Activated T-cell treated with anti-CD3 and anti-CD28 coated beads, Interleukin-2, amount 50 U/mL, for 72 hours (primary cell): ENCODE measurements around the gene SMARCA4. TPM values are rescaled to one million over a fixed set of nuclear protein-coding genes. Genes with fewer than 3 reads are reported as not detected.
A peak's percentile ranks its signal among the peaks of the same experiment; 100 is the strongest.
"Not testable (repeated sequence)": the region's sequence is repeated elsewhere in the genome, so short reads cannot be mapped to it uniquely, and the experiment has no call there.

ENCODE experiments used
- ATAC-seq, 2 donors: fragments of 150-1000 bp; cut with Tn5 transposase; replicated peaks in 1 of 2; 2 replicates each; pipeline ENCODE4 v1.10.0; 2021; ENCODE audit warnings: moderate library complexity in 2 of 2, mild to moderate bottlenecking in 1 of 2
- DNase-seq, 2 donors: peaks; one replicate each; pipeline ENCODE4 v3.0.0; 2021 to 2022; ENCODE audit warnings: mixed read lengths in 1 of 2
- H3K27ac Mint-ChIP-seq: one replicate; pipeline ENCODE4 v1.8.0; 2022; ENCODE audit warnings: mild to moderate bottlenecking, moderate library complexity, mixed read lengths
- H3K27me3 Mint-ChIP-seq: one replicate; pipeline ENCODE4 v1.8.0; 2022; ENCODE audit warnings: low read depth, mixed read lengths
- H3K36me3 Mint-ChIP-seq, 2 donors: one replicate each; pipeline ENCODE4 v1.8.0; 2022; ENCODE audit warnings: mixed read lengths in 2 of 2, mild to moderate bottlenecking in 1 of 2; ENCODE audit not compliant: insufficient read depth in 2 of 2
- H3K4me1 Mint-ChIP-seq: one replicate; pipeline ENCODE4 v1.8.0; 2022; ENCODE audit warnings: low read depth, mixed read lengths
- H3K4me3 Mint-ChIP-seq, 2 donors: one replicate each; pipeline ENCODE4 v1.8.0; 2022; ENCODE audit warnings: mild to moderate bottlenecking in 2 of 2, mixed read lengths in 2 of 2, moderate library complexity in 2 of 2
- H3K9me3 Mint-ChIP-seq, 2 donors: one replicate each; pipeline ENCODE4 v1.8.0; 2022; ENCODE audit warnings: mixed read lengths in 2 of 2
- total RNA-seq, 2 donors: library from RNA; stranded (reverse); gene quantifications; one replicate each; pipeline ENCODE4 v1.2.3, GENCODE V29; 2022

Gene SMARCA4
- total RNA-seq, 2 donors from 2014 or later, result 80.5 to 83.2 TPM

GRCh38 chr19:11090014-11090263, 129.1 kb downstream of the SMARCA4 start:
- peaks cover under 1 to 14% of the 10 kb centered on the region in 2 donors for H3K36me3 Mint-ChIP-seq
- H3K4me1 Mint-ChIP-seq, result peaks cover 59% of the 10 kb centered on the region
- ATAC-seq, result peak in 1 of 2 donors; percentile 7
- peak overlapping the region; percentile 96 to 98 for H3K4me3 Mint-ChIP-seq
- not testable (repeated sequence) for H3K27me3 Mint-ChIP-seq, H3K9me3 Mint-ChIP-seq, DNase-seq
- peak overlapping the region; percentile 45 for H3K27ac Mint-ChIP-seq

DNA sequence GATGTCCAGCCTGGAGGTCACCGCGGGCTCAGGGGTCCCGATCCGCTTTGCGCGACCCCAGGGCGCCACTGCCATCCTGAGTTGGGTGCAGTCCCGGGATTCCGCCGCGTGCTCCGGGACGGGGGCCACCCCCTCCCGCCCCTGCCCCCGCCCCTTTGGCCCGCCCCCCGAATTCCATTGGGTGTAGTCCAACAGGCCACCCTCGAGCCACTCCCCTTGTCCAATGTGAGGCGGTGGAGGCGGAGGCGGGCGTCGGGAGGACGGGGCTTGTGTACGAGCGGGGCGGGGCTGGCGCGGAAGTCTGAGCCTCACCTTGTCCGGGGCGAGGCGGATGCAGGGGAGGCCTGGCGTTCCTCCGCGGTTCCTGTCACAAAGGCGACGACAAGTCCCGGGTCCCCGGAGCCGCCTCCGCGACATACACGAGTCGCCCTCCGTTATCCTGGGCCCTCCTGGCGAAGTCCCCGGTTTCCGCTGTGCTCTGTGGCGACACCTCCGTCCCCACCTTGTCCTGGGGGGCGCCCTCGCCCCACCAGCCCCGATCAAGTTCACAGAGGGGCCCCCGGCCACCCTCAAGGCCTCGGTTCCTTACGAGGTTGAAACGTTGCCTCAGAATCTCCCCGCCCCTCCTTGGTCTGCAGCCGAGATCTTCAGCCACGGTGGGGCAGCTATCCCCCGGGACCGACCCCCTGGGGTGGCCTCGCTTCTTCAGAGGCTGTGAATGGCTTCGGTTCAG, 129.6 kb downstream of the SMARCA4 start:
- peak overlapping the region; percentile 96 to 98 for H3K4me3 Mint-ChIP-seq
- peak overlapping the region; percentile 72 for H3K27ac Mint-ChIP-seq
- ATAC-seq (peak; percentile 88), DNase-seq (peak; percentile 98 to 100)
- no peaks in the 10 kb centered on the region for H3K9me3 Mint-ChIP-seq
- H3K36me3 Mint-ChIP-seq, result peaks cover 2 to 17% of the 10 kb centered on the region in 2 donors
- H3K27me3 Mint-ChIP-seq, result no peaks in the 10 kb centered on the region
- peaks cover 59% of the 10 kb centered on the region for H3K4me1 Mint-ChIP-seq

DNA sequence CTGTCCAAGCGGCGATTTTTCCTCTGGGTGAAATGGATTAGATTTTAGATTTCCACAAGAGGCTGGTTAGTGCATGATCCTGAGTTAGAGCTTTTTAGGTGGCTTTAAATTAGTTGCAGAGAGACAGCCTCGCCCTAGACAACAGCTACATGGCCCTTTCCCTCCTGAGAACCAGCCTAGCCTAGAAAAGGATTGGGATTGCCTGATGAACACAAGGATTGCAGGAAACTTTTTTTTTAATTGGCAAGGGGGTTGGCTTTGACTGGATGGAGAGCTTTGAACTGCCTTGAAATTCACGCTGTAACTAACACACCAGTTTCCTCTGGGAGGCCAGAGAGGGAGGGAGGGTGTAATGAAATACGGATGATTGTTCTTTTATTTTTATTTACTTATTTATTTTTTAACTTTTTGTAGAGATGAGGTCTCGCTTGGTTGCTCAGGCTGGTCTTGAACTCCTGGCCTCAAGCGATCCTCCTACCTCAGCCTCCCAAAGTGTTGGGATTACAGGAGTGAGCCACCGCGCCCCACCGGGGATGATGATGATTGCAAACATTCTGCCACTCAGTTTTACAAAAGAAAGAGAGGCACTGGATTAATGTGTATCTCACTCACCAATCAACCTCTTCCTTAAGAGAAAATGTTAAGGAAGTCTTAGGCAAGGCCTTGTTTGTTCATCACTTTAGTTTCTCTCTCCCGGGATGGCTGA, 130.3 kb downstream of the SMARCA4 start:
- DNase-seq, result no peak
- no peaks in the 10 kb centered on the region for H3K27me3 Mint-ChIP-seq
- H3K36me3 Mint-ChIP-seq, result peaks cover 2 to 20% of the 10 kb centered on the region in 2 donors
- peaks cover 63% of the 10 kb centered on the region for H3K4me1 Mint-ChIP-seq
- H3K27ac Mint-ChIP-seq, result peak overlapping the region; percentile 72
- ATAC-seq, result no peak
- no peaks in the 10 kb centered on the region for H3K9me3 Mint-ChIP-seq
- H3K4me3 Mint-ChIP-seq, result peak overlapping the region; percentile 96 to 98

GRCh38 chr19:11091703-11092153, 130.9 kb downstream of the SMARCA4 start:
- Mint-ChIP-seq H3K4me1 (peaks cover 69% of the 10 kb centered on the region), H3K36me3 (peaks cover 4 to 25% of the 10 kb centered on the region in 2 donors), H3K4me3 (peak overlapping the region; percentile 96 to 98), H3K9me3 (peaks cover 0 to 2% of the 10 kb centered on the region in 2 donors), H3K27ac (peak overlapping the region; percentile 72), H3K27me3 (no peaks in the 10 kb centered on the region)
- no peak for ATAC-seq
- peak; percentile 46 to 56 for DNase-seq

DNA sequence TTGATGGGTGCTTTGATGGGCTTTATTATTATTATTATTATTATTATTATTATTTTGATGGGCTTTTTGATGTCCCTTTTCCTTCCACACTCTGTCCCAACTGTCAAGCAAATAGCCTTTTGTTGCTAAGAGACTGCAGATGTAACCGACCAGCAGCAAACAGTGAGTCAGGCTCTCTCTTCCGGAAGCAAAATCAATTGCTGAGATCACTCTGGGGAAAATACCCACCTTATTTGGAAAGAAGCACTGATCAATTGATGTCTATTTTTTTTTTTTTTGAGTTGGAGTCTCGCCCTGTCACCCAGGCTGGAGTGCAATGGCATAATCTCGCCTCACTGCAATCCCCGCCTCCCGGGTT, 131.3 kb downstream of the SMARCA4 start:
- peak; percentile 39 to 51 for DNase-seq
- peak; percentile 20 to 24 for ATAC-seq
- peaks cover 73% of the 10 kb centered on the region for H3K4me1 Mint-ChIP-seq
- H3K9me3 Mint-ChIP-seq, result peaks cover 0 to 2% of the 10 kb centered on the region in 2 donors
- peak overlapping the region; percentile 96 to 98 for H3K4me3 Mint-ChIP-seq
- H3K27me3 Mint-ChIP-seq, result no peaks in the 10 kb centered on the region
- peak overlapping the region; percentile 95 for H3K27ac Mint-ChIP-seq
- H3K36me3 Mint-ChIP-seq, result peaks cover 4 to 25% of the 10 kb centered on the region in 2 donors

- H3K27ac Mint-ChIP-seq, result peak overlapping the region; percentile 95
- peak overlapping the region; percentile 96 to 98 for H3K4me3 Mint-ChIP-seq
- H3K9me3 Mint-ChIP-seq, result peaks cover 0 to 2% of the 10 kb centered on the region in 2 donors
- ATAC-seq, result no peak
- no peaks in the 10 kb centered on the region for H3K27me3 Mint-ChIP-seq
- peaks cover 76% of the 10 kb centered on the region for H3K4me1 Mint-ChIP-seq
- H3K36me3 Mint-ChIP-seq, result peaks cover 4 to 25% of the 10 kb centered on the region in 2 donors
- no peak for DNase-seq
Measured at GRCh38 chr19:11093689-11094238, 132.9 kb downstream of the SMARCA4 start.

- ATAC-seq, result no peak
Measured at GRCh38 chr19:11094520-11094894, 133.7 kb downstream of the SMARCA4 start.

GRCh38 chr19:11096210-11096841, 135.5 kb downstream of the SMARCA4 start:
- Mint-ChIP-seq H3K4me1 (peaks cover 64% of the 10 kb centered on the region), H3K4me3 (peak overlapping the region; percentile 73 to 85), H3K27ac (peak overlapping the region; percentile 95), H3K27me3 (no peaks in the 10 kb centered on the region), H3K9me3 (peaks cover 0 to 2% of the 10 kb centered on the region in 2 donors), H3K36me3 (peaks cover 10 to 41% of the 10 kb centered on the region in 2 donors)
- DNase-seq (peak; percentile 51 to 59), ATAC-seq (peak; percentile 52 to 64)

More at GRCh38 chr19:11094520-11094894, 133.7 kb downstream of the SMARCA4 start:
- H3K27ac Mint-ChIP-seq, result peak overlapping the region; percentile 44
- H3K4me3 Mint-ChIP-seq, result peak overlapping the region; percentile 61 to 73
- H3K9me3 Mint-ChIP-seq, result peaks cover 0 to 2% of the 10 kb centered on the region in 2 donors
- H3K4me1 Mint-ChIP-seq, result peaks cover 70% of the 10 kb centered on the region
- H3K27me3 Mint-ChIP-seq, result no peaks in the 10 kb centered on the region
- DNase-seq, result no peak
- peaks cover 6 to 27% of the 10 kb centered on the region in 2 donors for H3K36me3 Mint-ChIP-seq

DNA sequence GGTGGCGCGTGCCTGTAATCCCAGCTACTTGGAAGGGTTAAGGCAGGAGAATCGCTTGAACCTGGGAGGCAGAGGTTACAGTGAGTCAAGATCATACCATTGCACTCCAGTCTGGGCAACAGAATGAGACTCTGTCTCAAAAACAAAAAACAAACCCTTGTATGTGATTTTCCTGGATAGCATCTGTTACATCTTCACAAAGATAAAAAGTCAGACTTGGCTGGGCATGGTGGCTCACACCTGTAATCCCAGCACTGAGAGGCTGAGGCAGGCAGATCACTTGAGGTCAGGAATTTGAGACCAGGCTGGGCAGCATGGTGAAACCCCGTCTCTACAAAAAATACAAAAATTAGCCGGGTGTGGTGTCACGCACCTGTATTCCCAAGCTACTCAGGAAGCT, 136.5 kb downstream of the SMARCA4 start:
- Mint-ChIP-seq H3K4me1 (peaks cover 55% of the 10 kb centered on the region), H3K36me3 (peaks cover 10 to 43% of the 10 kb centered on the region in 2 donors)
- not testable (repeated sequence) for DNase-seq, H3K27ac Mint-ChIP-seq, H3K4me3 Mint-ChIP-seq, H3K27me3 Mint-ChIP-seq, H3K9me3 Mint-ChIP-seq, ATAC-seq

DNA sequence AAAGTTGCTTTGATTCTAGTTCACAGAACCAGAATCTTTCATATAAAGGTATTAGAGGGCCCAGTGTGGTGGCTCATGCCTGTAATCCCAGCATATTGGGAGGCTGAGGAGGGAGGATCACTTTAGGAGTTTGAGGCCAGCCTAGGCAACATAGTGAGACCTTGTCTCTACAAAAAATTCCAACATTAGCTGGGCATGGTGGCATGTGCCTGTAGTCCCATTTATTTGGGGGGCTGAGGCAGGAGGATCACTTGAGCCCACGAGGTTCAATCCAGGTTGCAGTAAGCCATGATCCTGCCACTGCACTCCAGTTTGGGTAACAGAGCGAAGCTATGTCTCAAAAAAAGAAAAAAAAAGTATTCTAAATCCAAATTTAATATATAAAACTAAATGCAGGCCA, 137.5 kb downstream of the SMARCA4 start:
- ATAC-seq (no peak), DNase-seq (no peak)
- Mint-ChIP-seq H3K4me1 (peaks cover 46% of the 10 kb centered on the region), H3K27me3 (no peaks in the 10 kb centered on the region), H3K4me3 (no peak overlapping the region), H3K36me3 (peaks cover 10 to 45% of the 10 kb centered on the region in 2 donors), H3K27ac (no peak overlapping the region), H3K9me3 (peaks cover 0 to 2% of the 10 kb centered on the region in 2 donors)

DNA sequence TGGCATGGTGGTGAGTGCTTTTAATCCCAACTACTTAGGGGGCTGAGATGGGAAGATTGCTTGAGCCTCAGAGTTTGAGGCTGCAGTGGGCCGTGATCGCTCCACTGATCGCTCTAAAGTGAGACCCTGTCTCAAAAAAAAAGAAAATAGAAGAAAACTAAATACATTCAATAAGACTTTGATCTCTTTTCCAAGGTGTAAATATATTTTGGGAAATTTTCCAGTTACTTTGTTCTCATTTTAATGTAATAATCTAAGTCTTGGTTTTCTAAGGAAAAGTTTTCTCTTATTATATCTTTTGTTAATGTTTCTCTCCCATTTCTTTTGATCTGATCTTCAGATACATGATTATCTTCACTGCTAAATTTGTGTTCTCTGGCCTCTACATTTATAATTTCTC, 138.0 kb downstream of the SMARCA4 start:
- H3K36me3 Mint-ChIP-seq, result peaks cover 12 to 46% of the 10 kb centered on the region in 2 donors
- DNase-seq, result no peak
- peaks cover 0 to 2% of the 10 kb centered on the region in 2 donors for H3K9me3 Mint-ChIP-seq
- H3K27me3 Mint-ChIP-seq, result no peaks in the 10 kb centered on the region
- H3K4me3 Mint-ChIP-seq, result no peak overlapping the region
- H3K4me1 Mint-ChIP-seq, result peaks cover 40% of the 10 kb centered on the region
- no peak for ATAC-seq
- H3K27ac Mint-ChIP-seq, result peak overlapping the region; percentile 88

DNA sequence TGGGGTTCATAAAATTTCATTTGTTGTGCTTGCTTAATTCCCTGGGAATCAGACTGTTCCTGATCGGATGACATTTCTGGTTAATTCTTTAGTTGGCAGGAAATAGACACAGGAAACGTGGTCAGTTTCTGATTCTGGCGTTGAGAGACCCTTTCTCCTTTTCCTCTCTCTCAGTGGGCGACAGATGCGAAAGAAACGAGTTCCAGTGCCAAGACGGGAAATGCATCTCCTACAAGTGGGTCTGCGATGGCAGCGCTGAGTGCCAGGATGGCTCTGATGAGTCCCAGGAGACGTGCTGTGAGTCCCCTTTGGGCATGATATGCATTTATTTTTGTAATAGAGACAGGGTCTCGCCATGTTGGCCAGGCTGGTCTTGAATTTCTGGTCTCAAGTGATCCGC, 139.2 kb downstream of the SMARCA4 start:
- Mint-ChIP-seq H3K27ac (peak overlapping the region; percentile 30), H3K4me3 (no peak overlapping the region), H3K36me3 (peaks cover 12 to 43% of the 10 kb centered on the region in 2 donors), H3K9me3 (peaks cover 0 to 2% of the 10 kb centered on the region in 2 donors), H3K4me1 (peaks cover 31% of the 10 kb centered on the region), H3K27me3 (no peaks in the 10 kb centered on the region)
- ATAC-seq (no peak), DNase-seq (no peak)

DNA sequence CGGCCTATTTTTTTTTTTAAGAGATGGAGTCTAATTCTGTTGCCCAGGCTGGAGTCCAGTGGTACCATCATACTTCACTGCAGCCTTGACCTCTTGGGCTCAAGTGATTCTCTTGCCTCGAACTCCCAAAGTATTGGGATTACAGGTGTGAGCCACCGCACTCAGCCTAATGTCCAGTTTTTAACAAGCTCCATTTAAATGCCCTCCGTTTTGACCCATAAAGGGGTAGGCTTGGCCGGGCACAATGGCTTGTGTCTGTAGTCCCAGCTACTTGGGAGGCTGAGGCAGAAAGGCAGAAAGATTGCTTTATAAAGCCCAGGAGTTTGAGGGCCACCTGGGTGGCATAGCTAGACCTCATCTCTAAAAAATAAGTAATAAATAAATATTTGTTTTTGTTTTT, 140.2 kb downstream of the SMARCA4 start:
- no peaks in the 10 kb centered on the region for H3K27me3 Mint-ChIP-seq
- peaks cover 21% of the 10 kb centered on the region for H3K4me1 Mint-ChIP-seq
- H3K4me3 Mint-ChIP-seq, result no peak overlapping the region
- no peak overlapping the region for H3K27ac Mint-ChIP-seq
- DNase-seq (no peak), ATAC-seq (no peak)
- peaks cover 13 to 41% of the 10 kb centered on the region in 2 donors for H3K36me3 Mint-ChIP-seq
- peaks cover 0 to 2% of the 10 kb centered on the region in 2 donors for H3K9me3 Mint-ChIP-seq
